Measurements from ENCODE around the gene LRRC28.
A peak's percentile ranks its signal among the peaks of the same experiment; 100 is the strongest.

LRRC28 gene

GRCh38 chr15:99402014-99402729 is 150.9 kb downstream of the LRRC28 start:
- peak in 1 of 2 experiments; percentile 5 for DNase-seq

- no peak for DNase-seq
Observed at GRCh38 chr15:99403597-99403996, 152.3 kb downstream of the LRRC28 start.

GRCh38 chr15:99404454-99404853 is 153.2 kb downstream of the LRRC28 start:
- DNase-seq, result no peak

- DNase-seq, result no peak
Observed at GRCh38 chr15:99406120-99406519, 154.8 kb downstream of the LRRC28 start.

- no peak for DNase-seq
Observed at GRCh38 chr15:99406716-99407487, 155.6 kb downstream of the LRRC28 start.

- no peak for DNase-seq
Observed at GRCh38 chr15:99407716-99408115, 156.4 kb downstream of the LRRC28 start.

DNA sequence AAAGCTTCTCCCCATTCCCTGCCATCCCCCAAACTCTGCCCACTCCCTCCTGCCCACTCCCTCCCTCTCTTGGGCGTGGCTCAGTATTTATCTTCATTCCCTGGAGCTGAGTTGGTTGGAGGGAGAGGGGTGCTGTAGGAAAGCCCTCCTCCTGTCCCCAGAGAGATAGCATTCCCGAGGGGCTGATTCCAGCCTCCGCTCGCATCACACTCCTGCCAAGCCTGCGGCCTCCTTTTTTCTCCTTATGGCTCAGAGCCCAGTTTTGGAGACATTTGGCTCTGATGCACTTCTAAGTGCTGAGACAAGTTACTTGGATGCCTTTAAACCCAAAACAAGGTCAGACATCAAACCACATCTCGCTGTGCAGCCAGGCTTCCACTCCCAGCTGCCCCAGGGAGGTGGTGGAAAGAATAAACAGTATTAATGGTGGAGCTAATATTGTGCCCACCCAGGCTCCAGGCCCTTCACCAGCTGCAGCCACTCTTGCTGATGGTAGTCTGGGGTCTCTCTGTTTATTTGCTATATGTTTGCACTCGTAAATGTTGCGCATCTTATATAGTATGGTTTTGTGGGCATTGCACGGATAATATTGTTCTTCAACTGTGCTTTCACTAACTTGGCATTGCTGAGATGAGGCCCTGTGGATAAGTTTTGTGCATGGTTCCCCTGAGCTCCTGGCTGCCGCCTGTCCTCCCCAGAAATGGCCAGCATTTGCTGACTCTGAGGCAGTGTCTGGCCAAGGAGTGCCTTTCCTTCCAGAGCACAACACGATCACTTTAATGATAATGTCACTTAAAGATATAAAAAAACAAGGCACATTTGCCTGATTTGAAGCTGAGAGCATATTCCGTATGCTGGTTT is 157.2 kb downstream of the LRRC28 start:
- DNase-seq, result peak in 1 of 2 experiments; percentile 67

- DNase-seq, result no peak
Observed at GRCh38 chr15:99409097-99409473, 157.8 kb downstream of the LRRC28 start.

DNA sequence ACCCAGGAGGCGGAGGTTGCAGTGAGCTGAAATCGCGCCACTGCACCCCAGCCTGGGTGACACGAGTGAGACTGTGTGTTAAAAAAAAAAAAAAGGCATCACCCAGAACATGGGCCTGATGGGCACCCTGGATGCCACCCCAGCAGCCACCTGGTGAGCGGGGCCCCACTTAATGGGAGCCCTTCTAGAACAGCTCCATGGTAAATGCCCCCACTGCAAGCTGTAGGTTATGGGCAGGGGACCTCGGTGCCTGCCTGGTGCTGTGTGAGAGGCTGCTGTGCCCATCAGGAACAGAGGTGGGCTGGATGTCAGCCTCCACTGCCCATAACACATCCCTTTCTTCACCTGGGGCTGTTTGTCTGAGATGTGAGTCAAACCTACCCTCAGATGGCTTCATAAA is 158.3 kb downstream of the LRRC28 start:
- DNase-seq, result no peak

DNA sequence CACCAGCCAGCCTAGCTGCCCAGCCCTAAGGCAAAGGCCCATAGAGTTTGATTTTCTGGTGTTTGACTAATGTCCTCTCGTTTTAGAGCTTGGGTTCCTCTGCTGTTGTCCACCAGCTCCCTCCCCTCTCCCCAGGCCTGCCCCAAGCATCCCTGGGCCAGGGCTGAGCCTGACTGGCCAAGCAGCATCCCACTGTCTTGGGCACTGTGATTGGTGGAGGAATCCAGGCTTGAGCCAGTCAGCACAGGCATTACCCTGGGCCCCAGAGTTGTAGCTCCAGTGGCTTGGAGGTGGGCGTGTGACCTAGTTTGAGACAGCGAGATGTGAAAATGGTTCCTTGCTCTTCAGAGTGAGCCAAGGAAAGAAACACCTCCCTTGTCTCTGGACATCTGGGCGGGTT is 159.2 kb downstream of the LRRC28 start:
- DNase-seq, result no peak

DNA sequence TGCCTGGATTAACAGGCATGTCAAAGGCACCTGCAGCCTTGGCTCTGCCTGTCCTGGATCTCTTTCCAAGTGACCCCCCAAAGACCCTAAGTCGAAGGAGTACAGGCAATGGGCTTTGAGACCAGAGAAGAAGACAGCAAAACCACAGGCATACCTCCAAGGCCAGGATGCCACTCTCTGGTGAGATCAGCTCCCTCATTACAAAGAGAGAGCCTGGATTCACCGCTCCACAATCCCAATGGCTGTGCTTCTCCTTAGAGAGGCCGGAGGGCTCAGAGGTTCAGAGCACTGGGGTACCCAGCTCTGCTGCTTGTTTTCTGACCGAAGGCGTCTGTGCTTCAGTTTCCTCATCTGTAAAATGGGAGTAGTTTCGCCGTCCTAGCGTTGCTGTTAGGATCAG is 160.0 kb downstream of the LRRC28 start:
- DNase-seq, result no peak

GRCh38 chr15:99412082-99412481 is 160.8 kb downstream of the LRRC28 start:
- no peak for DNase-seq

DNA sequence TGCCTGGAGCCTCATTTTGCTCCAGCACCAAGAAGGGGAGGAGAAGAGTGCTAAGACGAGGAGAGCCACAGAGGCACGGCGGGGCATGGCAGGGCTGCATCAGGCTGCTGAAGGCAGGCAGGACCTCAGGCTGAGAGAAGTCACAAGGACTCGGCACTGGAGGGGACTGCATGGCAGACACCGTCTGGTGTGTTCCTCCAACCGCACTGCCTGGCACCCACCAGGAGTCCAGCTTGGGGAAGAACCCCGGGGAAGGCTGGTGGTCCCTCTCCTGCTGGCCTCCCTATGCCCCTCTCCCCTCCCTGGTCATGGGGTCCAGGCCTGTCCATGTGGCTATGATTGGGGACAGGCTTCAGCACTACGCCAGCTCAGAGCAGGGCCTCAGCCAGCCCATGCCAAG is 161.3 kb downstream of the LRRC28 start:
- no peak for DNase-seq

DNA sequence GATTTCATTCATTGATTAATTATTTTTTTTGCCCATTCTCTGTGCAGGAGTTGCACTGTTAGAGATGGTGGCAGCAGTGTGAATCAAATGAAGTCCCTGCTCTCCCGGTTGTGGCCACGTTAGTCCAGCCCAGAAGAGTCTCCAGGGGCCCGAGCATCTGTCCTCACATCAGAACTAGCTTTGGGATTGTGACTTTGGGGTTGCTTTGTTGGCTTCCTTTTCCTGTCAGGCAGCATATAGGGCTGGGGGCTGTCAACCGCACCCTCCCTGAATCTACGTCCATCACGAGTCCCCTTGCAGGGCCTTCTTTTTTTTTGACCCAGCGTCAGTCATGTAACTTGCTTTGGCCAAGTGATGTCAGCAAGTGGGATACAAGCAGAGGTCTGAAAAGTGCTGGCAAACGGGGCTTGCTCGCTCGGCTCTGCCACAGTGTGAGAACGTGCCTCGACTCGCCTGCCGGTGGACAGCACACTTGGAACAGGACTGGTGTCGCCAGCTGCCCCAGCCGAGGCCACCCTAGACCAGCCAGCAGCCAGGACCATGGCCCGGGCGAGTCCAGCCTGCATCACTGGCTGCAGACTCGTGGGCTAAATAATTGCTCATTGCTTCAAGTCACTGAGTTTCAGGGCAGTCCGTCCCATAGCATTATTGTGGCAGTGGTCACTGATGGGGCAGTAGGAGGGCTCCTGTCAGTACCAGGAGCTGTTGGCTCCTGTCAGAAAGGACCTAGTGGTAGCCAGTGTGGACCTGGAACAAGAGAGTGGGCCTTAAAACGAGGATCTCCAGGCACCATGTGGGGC is 162.9 kb downstream of the LRRC28 start:
- no peak for DNase-seq

GRCh38 chr15:99414755-99415731 is 163.8 kb downstream of the LRRC28 start:
- no peak for DNase-seq

- no peak for DNase-seq
Observed at GRCh38 chr15:99416191-99417188, 165.2 kb downstream of the LRRC28 start.

DNA sequence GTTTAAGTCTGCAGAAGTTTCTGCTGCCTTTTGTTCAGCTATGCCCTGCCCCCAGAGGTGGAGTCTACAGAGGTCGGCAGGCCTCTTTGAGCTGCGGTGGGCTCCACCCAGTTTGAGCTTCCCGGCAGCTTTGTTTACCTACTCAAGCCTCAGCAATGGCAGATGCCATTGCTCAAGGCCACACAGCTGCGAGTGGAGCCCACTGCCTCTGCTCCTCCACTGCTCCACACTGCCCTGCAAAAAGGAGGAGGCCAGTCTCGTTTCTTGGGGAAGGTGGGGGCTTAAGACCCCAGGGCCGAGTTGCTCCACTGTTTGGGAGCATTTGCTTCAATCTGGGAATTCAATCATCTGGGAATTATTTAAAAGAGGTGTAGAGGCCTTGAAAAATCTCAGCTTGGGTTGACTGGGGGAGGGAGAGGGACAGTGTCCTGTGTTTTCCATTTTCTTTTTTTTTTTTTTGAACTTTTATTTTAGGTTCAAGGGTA is 169.9 kb downstream of the LRRC28 start:
- DNase-seq, result no peak

DNA sequence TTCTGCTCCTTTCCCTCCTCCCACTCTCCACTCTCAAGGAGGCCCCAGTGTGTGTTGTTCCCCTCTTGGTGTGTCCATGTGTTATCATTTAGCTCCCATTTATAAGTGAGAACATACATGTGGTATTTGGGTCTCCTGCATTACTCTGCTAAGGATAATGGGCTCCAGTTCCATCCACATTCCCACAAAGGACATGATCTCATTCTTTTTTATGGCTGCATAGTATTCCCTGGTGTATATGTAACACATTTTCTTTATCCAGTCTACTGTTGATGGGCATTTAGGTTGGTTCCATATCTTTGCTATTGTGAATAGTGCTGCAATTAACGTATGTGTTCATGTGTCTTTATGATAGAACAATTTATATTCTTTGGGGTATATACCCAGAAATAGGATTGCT is 170.5 kb downstream of the LRRC28 start:
- no peak for DNase-seq

GRCh38 chr15:99423186-99424130 is 172.2 kb downstream of the LRRC28 start:
- DNase-seq, result no peak
